Gastroesophageal sphincter (tissue), 3 donors: ENCODE measurements around the gene SMAD4.

Source experiments
- CTCF ChIP-seq, 4 experiments: fragments of 200-600 bp in 2 of 4; fragments of 450-650 bp in 2 of 4; sonication (generic) in 1 of 4; IDR thresholded peaks; one replicate each; pipeline ENCODE4 v1.5.1; 2017 to 2019; ENCODE audit warnings: antibody characterized with exemption in 4 of 4, mild to moderate bottlenecking in 2 of 4, moderate library complexity in 2 of 4
- EP300 ChIP-seq: sonication (generic); formaldehyde crosslinking; IDR thresholded peaks from one replicate; pipeline ENCODE4 v1.6.1; 2017; ENCODE audit warnings: antibody characterized with exemption, mild to moderate bottlenecking
- POLR2A ChIP-seq, 2 donors: fragments of 450-650 bp; IDR thresholded peaks; one replicate each; pipeline ENCODE4 v1.6.1; 2017; ENCODE audit warnings: antibody characterized with exemption in 2 of 2, mild to moderate bottlenecking in 2 of 2, moderate library complexity in 1 of 2
- POLR2AphosphoS5 ChIP-seq: sonication (generic); formaldehyde crosslinking; IDR thresholded peaks from one replicate; pipeline ENCODE4 v1.6.1; 2017; ENCODE audit warnings: antibody characterized with exemption

GRCh38 chr18:50986360-50987087 is 43.5 kb upstream of the SMAD4 start:
- TF ChIP-seq POLR2AphosphoS5: no peak
- TF ChIP-seq CTCF (IDR thresholded peaks at IDR 0.05): no peak
- no peak for TF ChIP-seq POLR2A (IDR thresholded peaks at IDR 0.05)
- no peak for TF ChIP-seq EP300
